Ishikawa (cell line): ENCODE measurements around the gene NEDD4L.

Source experiments
- CEBPB ChIP-seq: IDR thresholded peaks from 2 replicates; pipeline ENCODE4 v1.6.1; 2012
- CREB1 ChIP-seq: IDR thresholded peaks from 2 replicates; pipeline ENCODE4 v1.6.1; 2012; ENCODE audit warnings: low read depth
- EGR1 ChIP-seq: IDR thresholded peaks from 2 replicates; pipeline ENCODE4 v1.6.1; 2012
- EP300 ChIP-seq: IDR thresholded peaks from 2 replicates; pipeline ENCODE4 v1.6.1; 2012; ENCODE audit warnings: borderline replicate concordance
- FOXM1 ChIP-seq: IDR thresholded peaks from 2 replicates; pipeline ENCODE4 v1.6.1; 2012; ENCODE audit warnings: low read depth, borderline replicate concordance
- NFIC ChIP-seq: IDR thresholded peaks from 2 replicates; pipeline ENCODE4 v1.6.1; 2012
- RAD21 ChIP-seq: IDR thresholded peaks from 2 replicates; pipeline ENCODE4 v1.6.1; 2012; ENCODE audit warnings: low read depth
- REST ChIP-seq: IDR thresholded peaks from 2 replicates; pipeline ENCODE4 v1.6.1; 2012; ENCODE audit warnings: low read depth, mild to moderate bottlenecking
- TAF1 ChIP-seq: IDR thresholded peaks from 2 replicates; pipeline ENCODE4 v1.6.1; 2012; ENCODE audit warnings: low read depth, mild to moderate bottlenecking
- TCF12 ChIP-seq: IDR thresholded peaks from 2 replicates; pipeline ENCODE4 v1.6.1; 2012; ENCODE audit warnings: low read depth
- TEAD4 ChIP-seq: IDR thresholded peaks from 2 replicates; pipeline ENCODE4 v1.6.1; 2012
- USF1 ChIP-seq: IDR thresholded peaks from 2 replicates; pipeline ENCODE4 v1.6.1; 2012
- YY1 ChIP-seq: IDR thresholded peaks from 2 replicates; pipeline ENCODE4 v1.6.1; 2012; ENCODE audit warnings: low read depth
- ZBTB7A ChIP-seq: IDR thresholded peaks from 2 replicates; pipeline ENCODE4 v1.6.1; 2012; ENCODE audit warnings: low read depth
- TF ChIP-seq, protein P1 (sequence below): IDR thresholded peaks from 2 replicates; pipeline ENCODE4 v1.6.1; 2012

Gene NEDD4L

GRCh38 chr18:58069721-58070292, 25.8 kb downstream of the NEDD4L start:
- TF ChIP-seq RAD21 (no peak), FOXM1 (no peak), TAF1 (no peak), CREB1 (no peak), EP300 (no peak), CEBPB (no peak), REST (no peak), EGR1 (no peak), TCF12 (no peak), TEAD4 (no peak), YY1 (no peak), USF1 (no peak), ZBTB7A (no peak), NFIC (no peak)
- TF ChIP-seq, protein P1, sequence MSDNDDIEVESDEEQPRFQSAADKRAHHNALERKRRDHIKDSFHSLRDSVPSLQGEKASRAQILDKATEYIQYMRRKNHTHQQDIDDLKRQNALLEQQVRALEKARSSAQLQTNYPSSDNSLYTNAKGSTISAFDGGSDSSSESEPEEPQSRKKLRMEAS: no peak

GRCh38 chr18:58076052-58076451, 32.0 kb downstream of the NEDD4L start:
- no peak for TF ChIP-seq TEAD4
- TF ChIP-seq CEBPB: no peak
- TF ChIP-seq EGR1: no peak
- TF ChIP-seq, protein P1: no peak
- TF ChIP-seq TAF1: no peak
- TF ChIP-seq USF1: no peak

GRCh38 chr18:58077329-58077728, 33.3 kb downstream of the NEDD4L start:
- TF ChIP-seq CREB1: no peak
- TF ChIP-seq EP300: no peak
- no peak for TF ChIP-seq TCF12
- no peak for TF ChIP-seq REST
- no peak for TF ChIP-seq YY1
- no peak for TF ChIP-seq NFIC
- no peak for TF ChIP-seq EGR1
- TF ChIP-seq TEAD4: no peak
- TF ChIP-seq ZBTB7A: no peak
- TF ChIP-seq, protein P1: no peak
- TF ChIP-seq RAD21: no peak
- TF ChIP-seq USF1: no peak
- TF ChIP-seq CEBPB: no peak
- no peak for TF ChIP-seq FOXM1

GRCh38 chr18:58078889-58079573, 35.0 kb downstream of the NEDD4L start:
- TF ChIP-seq EGR1 (no peak), FOXM1 (no peak), EP300 (no peak), YY1 (no peak), TAF1 (no peak), ZBTB7A (no peak), NFIC (no peak), TCF12 (no peak), USF1 (no peak), TEAD4 (no peak)
- TF ChIP-seq, protein P1: no peak

DNA sequence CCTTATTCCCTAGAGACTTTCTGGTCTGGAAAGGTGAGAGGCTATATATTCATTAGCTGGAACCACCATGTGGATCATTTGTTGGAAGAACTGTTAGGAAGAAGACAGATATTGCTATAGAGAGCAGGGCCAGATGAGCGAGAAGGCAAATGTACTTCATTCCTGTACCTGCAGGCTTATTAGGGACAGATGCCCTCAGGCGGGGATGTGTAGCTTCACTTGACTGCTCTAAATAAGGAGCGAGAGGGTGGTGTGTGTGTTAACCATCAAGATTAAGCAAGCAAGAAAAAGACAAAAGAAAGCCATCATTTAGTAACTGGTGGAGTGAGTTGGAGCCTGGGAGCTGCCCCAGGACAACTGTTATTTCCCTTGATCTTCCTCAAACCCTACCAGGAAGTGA, 36.4 kb downstream of the NEDD4L start:
- no peak for TF ChIP-seq CEBPB
- TF ChIP-seq RAD21: no peak
- no peak for TF ChIP-seq TCF12
- TF ChIP-seq YY1: no peak
- TF ChIP-seq USF1: no peak
- TF ChIP-seq, protein P1: no peak
- no peak for TF ChIP-seq FOXM1
- TF ChIP-seq TEAD4: no peak
- no peak for TF ChIP-seq TAF1
- TF ChIP-seq ZBTB7A: no peak
- TF ChIP-seq REST: no peak
- TF ChIP-seq EGR1: no peak
- TF ChIP-seq CREB1: no peak
- TF ChIP-seq EP300: no peak
- TF ChIP-seq NFIC: no peak
